WERI-Rb-1 (cell line): ENCODE measurements around the gene MORF4L2.

ENCODE experiments used
- DNase-seq: peaks from one replicate; pipeline ENCODE4 v3.0.0-alpha.2; 2020
- H3K27ac ChIP-seq: fragments of 250-450 bp; sonication (Bioruptor Pico); 2 replicates; pipeline ENCODE4 v1.5.1; 2020; ENCODE audit warnings: mild to moderate bottlenecking, moderate library complexity
- H3K27me3 ChIP-seq: fragments of 250-450 bp; sonication (Bioruptor Pico); 2 replicates; pipeline ENCODE4 v1.5.1; 2021; ENCODE audit warnings: mild to moderate bottlenecking, low read depth, moderate library complexity; ENCODE audit not compliant: insufficient read depth, severe bottlenecking
- H3K36me3 ChIP-seq: fragments of 250-450 bp; sonication (Bioruptor Pico); 2 replicates; pipeline ENCODE4 v1.5.1; 2020; ENCODE audit warnings: mild to moderate bottlenecking, moderate library complexity
- H3K4me3 ChIP-seq: 2 replicates; pipeline ENCODE4 v1.5.1; 2011; ENCODE audit warnings: low read depth, mild to moderate bottlenecking, control low read depth, low read length
- H3K9me3 ChIP-seq: fragments of 250-450 bp; sonication (Bioruptor Pico); 2 replicates; pipeline ENCODE4 v1.5.1; 2021; ENCODE audit warnings: mild to moderate bottlenecking, moderate library complexity; ENCODE audit not compliant: severe bottlenecking
- CTCF ChIP-seq: IDR thresholded peaks from 2 replicates; pipeline ENCODE4 v1.5.1; 2011; ENCODE audit warnings: low read depth, mild to moderate bottlenecking, control low read depth, inconsistent platforms, low read length

MORF4L2 gene

GRCh38 chrX:103729015-103729414, 42.5 kb upstream of the MORF4L2 start:
- Histone ChIP-seq H3K27me3 (peaks cover 28% of the 10 kb centered on the region), H3K27ac (no peak overlapping the region), H3K9me3 (no peaks in the 10 kb centered on the region), H3K36me3 (no peaks in the 10 kb centered on the region), H3K4me3 (no peak overlapping the region)
- TF ChIP-seq CTCF = no peak
- no peak for DNase-seq

- H3K27me3 ChIP-seq = peaks cover 34% of the 10 kb centered on the region
- no peaks in the 10 kb centered on the region for H3K9me3 ChIP-seq
- H3K27ac ChIP-seq = no peak overlapping the region
- H3K4me3 ChIP-seq = no peak overlapping the region
- no peaks in the 10 kb centered on the region for H3K36me3 ChIP-seq
- TF ChIP-seq CTCF = no peak
- DNase-seq = no peak
Observed at GRCh38 chrX:103727115-103727514, 40.6 kb upstream of the MORF4L2 start.

GRCh38 chrX:103726477-103726876, 40.0 kb upstream of the MORF4L2 start:
- peaks cover 33% of the 10 kb centered on the region for H3K27me3 ChIP-seq
- no peak for TF ChIP-seq CTCF
- no peak overlapping the region for H3K4me3 ChIP-seq
- H3K27ac ChIP-seq = no peak overlapping the region
- no peaks in the 10 kb centered on the region for H3K9me3 ChIP-seq
- no peak for DNase-seq
- no peaks in the 10 kb centered on the region for H3K36me3 ChIP-seq

GRCh38 chrX:103722505-103722904, 36.0 kb upstream of the MORF4L2 start:
- Histone ChIP-seq H3K27ac (no peak overlapping the region), H3K27me3 (peaks cover 21% of the 10 kb centered on the region), H3K9me3 (no peaks in the 10 kb centered on the region), H3K36me3 (no peaks in the 10 kb centered on the region), H3K4me3 (no peak overlapping the region)
- TF ChIP-seq CTCF = no peak
- DNase-seq = no peak

- peaks cover 13% of the 10 kb centered on the region for H3K27me3 ChIP-seq
- H3K9me3 ChIP-seq = no peaks in the 10 kb centered on the region
- TF ChIP-seq CTCF = no peak
- no peak overlapping the region for H3K27ac ChIP-seq
- DNase-seq = no peak
- H3K4me3 ChIP-seq = no peak overlapping the region
- H3K36me3 ChIP-seq = no peaks in the 10 kb centered on the region
Observed at GRCh38 chrX:103718120-103718519, 31.6 kb upstream of the MORF4L2 start.

GRCh38 chrX:103716962-103717361, 30.5 kb upstream of the MORF4L2 start:
- Histone ChIP-seq H3K4me3 (no peak overlapping the region), H3K27me3 (peaks cover 10% of the 10 kb centered on the region), H3K9me3 (no peaks in the 10 kb centered on the region), H3K36me3 (no peaks in the 10 kb centered on the region), H3K27ac (no peak overlapping the region)
- no peak for TF ChIP-seq CTCF
- DNase-seq = no peak
